ENCODE results near the gene HINFP.
A peak's percentile ranks its signal among the peaks of the same experiment; 100 is the strongest.
"Not testable (repeated sequence)": the region's sequence is repeated elsewhere in the genome, so short reads cannot be mapped to it uniquely, and the experiment has no call there.

Gene HINFP

GRCh38 chr11:119155733-119156492 is 34.5 kb downstream of the HINFP start:
- no peak for DNase-seq (ENCODE audit: low read depth)

- DNase-seq (ENCODE audit: low read depth) = no peak
These were observed 35.1 kb downstream of the HINFP start for GRCh38 chr11:119156496-119156895.

GRCh38 chr11:119157063-119157462 is 35.7 kb downstream of the HINFP start:
- DNase-seq (ENCODE audit: low read depth) = no peak

GRCh38 chr11:119158467-119158866 is 37.1 kb downstream of the HINFP start:
- DNase-seq (ENCODE audit: low read depth) = no peak

GRCh38 chr11:119160151-119160550 is 38.8 kb downstream of the HINFP start:
- DNase-seq (ENCODE audit: low read depth) = no peak

GRCh38 chr11:119161871-119162270 is 40.5 kb downstream of the HINFP start:
- DNase-seq (ENCODE audit: low read depth) = no peak

GRCh38 chr11:119166368-119167076 is 45.1 kb downstream of the HINFP start:
- no peak for DNase-seq (ENCODE audit: low read depth)

- DNase-seq (ENCODE audit: low read depth) = not testable (repeated sequence)
These were observed 45.7 kb downstream of the HINFP start for GRCh38 chr11:119167077-119167458.

GRCh38 chr11:119167933-119168332 is 46.6 kb downstream of the HINFP start:
- DNase-seq (ENCODE audit: low read depth) = no peak

GRCh38 chr11:119168471-119169281 is 47.3 kb downstream of the HINFP start, which contains the start of gene NLRX1:
NLRX1 (plus strand) TSS chr11:119168725; CDS start chr11:119171404, 2,679 bp downstream.
- DNase-seq (ENCODE audit: low read depth) = peak; percentile 75

GRCh38 chr11:119169282-119169719 is 47.9 kb downstream of the HINFP start:
- DNase-seq (ENCODE audit: low read depth) = no peak

GRCh38 chr11:119172513-119172912 is 51.1 kb downstream of the HINFP start:
- DNase-seq (ENCODE audit: low read depth) = no peak

GRCh38 chr11:119173453-119173852 is 52.1 kb downstream of the HINFP start:
- no peak for DNase-seq (ENCODE audit: low read depth)

GRCh38 chr11:119175493-119176077 is 54.2 kb downstream of the HINFP start:
- no peak for DNase-seq (ENCODE audit: low read depth)

- DNase-seq (ENCODE audit: low read depth) = no peak
These were observed 56.8 kb downstream of the HINFP start for GRCh38 chr11:119178166-119178680.

- no peak for DNase-seq (ENCODE audit: low read depth)
These were observed 58.0 kb downstream of the HINFP start for GRCh38 chr11:119179342-119179741.

GRCh38 chr11:119179983-119180382 is 58.6 kb downstream of the HINFP start:
- DNase-seq (ENCODE audit: low read depth) = no peak

GRCh38 chr11:119180729-119181676 is 59.6 kb downstream of the HINFP start:
- no peak for DNase-seq (ENCODE audit: low read depth)

- DNase-seq (ENCODE audit: low read depth) = no peak
These were observed 60.5 kb downstream of the HINFP start for GRCh38 chr11:119181677-119182412.

GRCh38 chr11:119184399-119184798 is 63.0 kb downstream of the HINFP start:
- DNase-seq (ENCODE audit: low read depth) = not testable (repeated sequence)
